Ascending aorta (tissue), 2 donors: ENCODE data around the gene CATSPERZ. TPM values are rescaled to one million over a fixed set of nuclear protein-coding genes. Genes with fewer than 3 reads are reported as not detected.

Source experiments
- DNase-seq, 2 donors: peaks; one replicate each; pipeline ENCODE4 v3.0.0-alpha.2; 2019; ENCODE audit warnings: low spot score in 2 of 2
- H3K27ac ChIP-seq, 2 donors: fragments of 200-600 bp; sonication (generic); one replicate each; pipeline ENCODE4 v1.5.1; 2016 to 2017; ENCODE audit warnings: mild to moderate bottlenecking in 1 of 2
- H3K27me3 ChIP-seq: fragments of 200-600 bp; sonication (generic); one replicate; pipeline ENCODE4 v1.5.1; 2017
- H3K36me3 ChIP-seq, 2 donors: fragments of 200-600 bp; sonication (generic); one replicate each; pipeline ENCODE4 v1.5.1; 2016
- H3K4me1 ChIP-seq, 2 donors: fragments of 200-600 bp; sonication (generic); one replicate each; pipeline ENCODE4 v1.5.1; 2016 to 2017; ENCODE audit warnings: mild to moderate bottlenecking in 1 of 2
- H3K4me3 ChIP-seq, 2 donors: fragments of 200-600 bp; sonication (generic); one replicate each; pipeline ENCODE4 v1.5.1; 2016 to 2017; ENCODE audit warnings: mild to moderate bottlenecking in 1 of 2
- H3K9me3 ChIP-seq, 2 donors: fragments of 200-600 bp; sonication (generic); one replicate each; pipeline ENCODE4 v1.5.1; 2016
- CTCF ChIP-seq, 3 experiments: fragments of 200-600 bp in 2 of 3; fragments of 450-650 bp in 1 of 3; sonication (generic) in 2 of 3; IDR thresholded peaks; one replicate each; pipeline ENCODE4 v1.5.1; 2016 to 2019; ENCODE audit warnings: antibody characterized with exemption in 3 of 3, mild to moderate bottlenecking in 1 of 3, moderate library complexity in 1 of 3
- intact Hi-C: fragments of 100-400 bp; cut with DNase I; formaldehyde crosslinking; loops from one replicate; pipeline ENCODE4 v1.15.1; 2023
- total RNA-seq: library from RNA; depleted of rRNA; stranded (reverse); fragments of >200 nt; gene quantifications from one replicate; pipeline ENCODE4 v1.1.0, GENCODE V29; 2016

Gene CATSPERZ
- total RNA-seq, 1 donor from 2014 or later, result not detected

- DNase-seq, result no peak
- H3K27ac ChIP-seq, result no peak overlapping the region
- H3K9me3 ChIP-seq, result no peaks in the 10 kb centered on the region
- no peaks in the 10 kb centered on the region for H3K36me3 ChIP-seq
- H3K4me3 ChIP-seq, result no peak overlapping the region
- TF ChIP-seq CTCF (IDR thresholded peaks at IDR 0.05), result no peak
- intact Hi-C loops, result no loop called here
- no peaks in the 10 kb centered on the region for H3K4me1 ChIP-seq
- H3K27me3 ChIP-seq, result no peaks in the 10 kb centered on the region
Measured at GRCh38 chr11:64348383-64349024, 48.3 kb downstream of the CATSPERZ start.

DNA sequence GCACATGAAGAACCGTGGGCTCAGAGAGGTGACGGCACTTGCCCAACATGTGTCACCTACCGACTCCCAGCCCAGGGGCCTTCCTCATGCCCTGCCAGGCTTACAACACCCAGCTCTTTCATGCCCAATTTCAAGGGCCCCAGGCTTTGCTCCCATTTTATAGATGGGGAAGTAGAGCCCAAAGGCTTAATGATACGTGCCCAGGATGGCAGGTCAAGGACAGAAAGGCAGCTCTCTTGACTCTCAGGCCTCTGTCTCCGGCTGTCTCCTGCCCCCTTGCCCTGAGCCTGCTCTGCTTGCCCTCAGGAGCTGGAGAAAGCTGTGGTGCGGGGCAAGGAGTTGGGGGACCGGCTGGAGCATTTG is 48.8 kb downstream of the CATSPERZ start:
- H3K36me3 ChIP-seq, result no peaks in the 10 kb centered on the region
- intact Hi-C loops, result no loop called here
- H3K27ac ChIP-seq, result no peak overlapping the region
- H3K4me3 ChIP-seq, result no peak overlapping the region
- no peaks in the 10 kb centered on the region for H3K27me3 ChIP-seq
- DNase-seq, result no peak
- TF ChIP-seq CTCF (IDR thresholded peaks at IDR 0.05), result no peak
- H3K9me3 ChIP-seq, result no peaks in the 10 kb centered on the region
- no peaks in the 10 kb centered on the region for H3K4me1 ChIP-seq

GRCh38 chr11:64349404-64349803 is 49.2 kb downstream of the CATSPERZ start:
- intact Hi-C loops, result no loop called here

DNA sequence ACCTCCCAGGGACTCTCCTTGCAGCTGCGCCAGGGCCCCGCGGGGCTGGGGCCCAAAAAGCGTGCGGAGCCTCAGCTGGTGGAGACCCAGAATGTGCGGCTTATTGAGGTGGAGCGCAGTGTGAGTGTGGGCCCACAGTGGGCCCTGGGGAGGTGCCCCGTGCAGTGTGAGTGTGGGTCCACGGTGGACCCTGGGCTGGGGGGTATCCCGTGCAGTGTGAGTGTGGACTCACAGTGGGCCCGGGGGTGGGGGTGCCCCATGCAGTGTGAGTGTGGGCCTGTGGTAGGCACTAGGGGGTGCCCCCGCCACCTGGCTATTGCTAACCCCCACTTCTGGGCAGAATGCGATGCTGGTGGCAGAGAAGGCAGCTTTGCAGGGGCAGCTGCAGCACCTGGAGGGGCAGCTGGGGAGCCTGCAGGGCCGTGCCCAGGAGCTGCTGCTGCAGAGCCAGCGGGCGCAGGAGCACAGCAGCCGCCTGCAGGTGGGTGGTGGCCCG is 51.0 kb downstream of the CATSPERZ start:
- no peak for DNase-seq
- Histone ChIP-seq H3K27ac (no peak overlapping the region), H3K36me3 (no peaks in the 10 kb centered on the region), H3K27me3 (no peaks in the 10 kb centered on the region), H3K4me3 (no peak overlapping the region), H3K9me3 (no peaks in the 10 kb centered on the region), H3K4me1 (peaks cover 0 to 4% of the 10 kb centered on the region in 2 donors)
- no peak for TF ChIP-seq CTCF (IDR thresholded peaks at IDR 0.05)
- intact Hi-C loops, result no loop called here

More at GRCh38 chr11:64349404-64349803, 49.2 kb downstream of the CATSPERZ start:
- Histone ChIP-seq H3K9me3 (no peaks in the 10 kb centered on the region), H3K4me1 (no peaks in the 10 kb centered on the region), H3K27ac (no peak overlapping the region), H3K4me3 (no peak overlapping the region), H3K36me3 (no peaks in the 10 kb centered on the region), H3K27me3 (no peaks in the 10 kb centered on the region)
- no peak for TF ChIP-seq CTCF (IDR thresholded peaks at IDR 0.05)
- no peak for DNase-seq

DNA sequence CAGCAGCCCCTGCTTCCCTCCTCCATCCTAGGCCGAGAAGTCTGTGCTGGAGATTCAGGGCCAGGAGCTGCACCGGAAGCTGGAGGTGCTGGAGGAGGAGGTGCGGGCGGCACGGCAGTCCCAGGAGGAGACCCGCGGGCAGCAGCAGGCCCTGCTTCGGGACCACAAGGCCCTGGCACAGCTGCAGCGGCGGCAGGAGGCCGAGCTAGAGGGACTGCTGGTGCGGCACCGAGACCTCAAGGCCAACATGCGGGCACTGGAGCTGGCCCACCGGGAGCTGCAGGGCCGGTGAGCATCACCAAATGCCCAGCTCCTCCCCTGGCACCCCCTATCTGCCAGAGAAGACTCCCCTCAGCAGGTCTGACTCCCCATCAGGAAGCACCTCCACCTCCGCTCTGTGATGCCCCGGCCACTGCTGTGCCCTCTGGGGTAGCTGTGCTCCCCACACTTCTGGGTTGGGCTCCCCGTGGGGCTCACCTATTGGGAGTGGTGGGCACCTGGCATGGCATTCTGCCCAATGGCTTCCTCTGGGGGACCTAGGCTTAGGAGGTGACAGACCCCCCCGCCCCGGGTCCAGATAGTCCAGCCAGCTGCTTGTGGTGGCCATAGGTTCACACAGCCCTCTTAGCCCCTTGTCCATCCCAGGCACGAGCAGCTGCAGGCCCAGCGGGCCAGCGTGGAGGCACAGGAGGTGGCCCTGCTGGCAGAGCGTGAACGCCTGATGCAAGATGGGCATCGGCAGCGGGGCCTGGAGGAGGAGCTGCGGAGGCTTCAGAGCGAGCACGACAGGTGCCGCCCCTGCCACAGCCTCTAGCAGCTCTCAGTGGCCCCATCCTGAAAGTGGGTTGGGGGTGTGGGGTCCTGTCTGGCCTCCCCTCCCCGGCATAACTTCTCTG is 52.2 kb downstream of the CATSPERZ start:
- H3K4me1 ChIP-seq, result peaks cover 0 to 4% of the 10 kb centered on the region in 2 donors
- H3K27me3 ChIP-seq, result no peaks in the 10 kb centered on the region
- no peak for DNase-seq
- H3K4me3 ChIP-seq, result no peak overlapping the region
- intact Hi-C loops, result no loop called here
- H3K9me3 ChIP-seq, result no peaks in the 10 kb centered on the region
- TF ChIP-seq CTCF (IDR thresholded peaks at IDR 0.05), result no peak
- H3K36me3 ChIP-seq, result no peaks in the 10 kb centered on the region
- H3K27ac ChIP-seq, result no peak overlapping the region
